BJ (cell line): ENCODE data around the gene PATL2. TPM values are rescaled to one million over a fixed set of nuclear protein-coding genes. Genes with fewer than 3 reads are reported as not detected.
"Not testable (repeated sequence)": the region's sequence is repeated elsewhere in the genome, so short reads cannot be mapped to it uniquely, and the experiment has no call there.

Experiments used
- CTCF ChIA-PET: fragments of 350-600 bp; formaldehyde crosslinking; extraction: SDS; loops from one replicate; lab custom pipeline; 2021; ENCODE audit warnings: antibody characterized with exemption, inconsistent platforms; lab: Yijun Ruan, JAX
- POLR2A ChIA-PET: fragments of 300-600 bp; sonication (Branson Sonifier 250); formaldehyde crosslinking; extraction: SDS; loops from one replicate; lab custom pipeline; 2021; ENCODE audit warnings: antibody characterized with exemption; lab: Charles Lee
- DNase-seq: peaks from one replicate; pipeline ENCODE4 v3.0.0-alpha.2; 2011; ENCODE audit warnings: low read depth
- H3K27me3 ChIP-seq: 2 replicates; pipeline ENCODE4 v1.6.0; 2011; ENCODE audit warnings: low read length; ENCODE audit not compliant: control insufficient read depth, insufficient read depth
- H3K36me3 ChIP-seq: 2 replicates; pipeline ENCODE4 v1.5.1; 2011; ENCODE audit warnings: low read length; ENCODE audit not compliant: control insufficient read depth, insufficient read depth
- H3K4me3 ChIP-seq: 2 replicates; pipeline ENCODE4 v1.5.1; 2011; ENCODE audit warnings: low read depth, mild to moderate bottlenecking, control low read depth, low read length
- polyA plus RNA-seq: library from polyadenylated mRNA; depleted of rRNA; stranded (reverse); fragments of >200 nt; gene quantifications from 2 replicates; pipeline ENCODE4 v1.2.3, GENCODE V29; 2011
- TF ChIP-seq, protein P1 (sequence below): IDR thresholded peaks from 2 replicates; pipeline ENCODE4 v1.5.1; 2011; ENCODE audit warnings: low read depth, mild to moderate bottlenecking, control low read depth, inconsistent platforms, low read length, moderate library complexity; ENCODE audit not compliant: insufficient read depth

PATL2 gene
- polyA plus RNA-seq, 1 experiment = 0.12 TPM

DNA sequence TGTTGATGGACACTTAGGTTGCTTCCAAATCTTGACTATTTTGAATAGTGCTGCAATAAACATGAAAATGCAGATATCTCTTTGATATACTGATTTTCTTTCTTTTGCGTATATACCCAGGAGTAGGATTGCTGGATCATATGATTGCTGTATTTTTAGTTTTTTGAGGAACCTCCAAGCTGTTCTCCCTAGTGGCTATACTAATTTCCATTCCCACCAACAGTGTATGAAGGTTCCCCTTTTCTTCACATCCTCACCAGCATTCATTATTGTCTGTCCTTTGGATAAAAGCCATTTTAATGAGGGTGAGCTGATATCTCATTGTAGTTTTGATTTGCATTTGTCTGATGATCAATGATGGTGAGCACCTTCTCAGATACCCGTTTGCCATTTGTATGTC is 12.5 kb downstream of the PATL2 start:
- TF ChIP-seq, protein P1, sequence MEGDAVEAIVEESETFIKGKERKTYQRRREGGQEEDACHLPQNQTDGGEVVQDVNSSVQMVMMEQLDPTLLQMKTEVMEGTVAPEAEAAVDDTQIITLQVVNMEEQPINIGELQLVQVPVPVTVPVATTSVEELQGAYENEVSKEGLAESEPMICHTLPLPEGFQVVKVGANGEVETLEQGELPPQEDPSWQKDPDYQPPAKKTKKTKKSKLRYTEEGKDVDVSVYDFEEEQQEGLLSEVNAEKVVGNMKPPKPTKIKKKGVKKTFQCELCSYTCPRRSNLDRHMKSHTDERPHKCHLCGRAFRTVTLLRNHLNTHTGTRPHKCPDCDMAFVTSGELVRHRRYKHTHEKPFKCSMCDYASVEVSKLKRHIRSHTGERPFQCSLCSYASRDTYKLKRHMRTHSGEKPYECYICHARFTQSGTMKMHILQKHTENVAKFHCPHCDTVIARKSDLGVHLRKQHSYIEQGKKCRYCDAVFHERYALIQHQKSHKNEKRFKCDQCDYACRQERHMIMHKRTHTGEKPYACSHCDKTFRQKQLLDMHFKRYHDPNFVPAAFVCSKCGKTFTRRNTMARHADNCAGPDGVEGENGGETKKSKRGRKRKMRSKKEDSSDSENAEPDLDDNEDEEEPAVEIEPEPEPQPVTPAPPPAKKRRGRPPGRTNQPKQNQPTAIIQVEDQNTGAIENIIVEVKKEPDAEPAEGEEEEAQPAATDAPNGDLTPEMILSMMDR = no peak
- POLR2A ChIA-PET = no interaction called here
- DNase-seq = no peak
- Histone ChIP-seq H3K36me3 (no peaks in the 10 kb centered on the region), H3K27me3 (peaks cover 3% of the 10 kb centered on the region), H3K4me3 (no peak overlapping the region)
- CTCF ChIA-PET = interaction anchor here (2.8 kb wide), 1 partner anchor 12 kb away, joined by 5 read pairs; the partner anchor contains the start of genes B2M and PATL2

DNA sequence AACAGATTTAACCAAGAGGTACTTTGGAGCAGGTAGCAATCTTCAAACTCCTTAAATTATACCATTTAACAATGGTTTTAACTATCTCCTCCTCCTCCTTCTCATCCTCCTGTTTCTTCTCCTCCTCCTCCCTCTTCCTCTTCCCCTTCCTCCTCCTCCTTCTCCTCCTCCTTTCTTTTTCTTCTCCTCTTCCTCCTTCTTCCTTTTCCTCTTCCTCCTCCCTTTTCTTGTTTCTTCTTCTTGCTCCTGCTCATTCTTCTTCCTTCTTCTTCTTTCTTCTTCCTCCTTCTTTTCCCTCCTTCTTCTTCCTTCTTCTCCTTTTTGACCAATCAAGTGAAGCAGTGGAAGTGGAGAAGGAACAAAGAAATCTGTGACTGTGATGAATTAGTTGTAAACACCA is 14.1 kb downstream of the PATL2 start:
- ChIA-PET CTCF (interaction anchor here (0.6 to 2.9 kb wide), 4 partner anchors 8 to 234 kb away, joined by 3 to 8 read pairs (median 6); partner anchors contain the start of genes B2M, PATL2 and SPG11), POLR2A (no interaction called here)
- DNase-seq = no peak
- peaks cover 4% of the 10 kb centered on the region for H3K27me3 ChIP-seq
- H3K4me3 ChIP-seq = no peak overlapping the region
- TF ChIP-seq, protein P1 = no peak
- no peaks in the 10 kb centered on the region for H3K36me3 ChIP-seq

DNA sequence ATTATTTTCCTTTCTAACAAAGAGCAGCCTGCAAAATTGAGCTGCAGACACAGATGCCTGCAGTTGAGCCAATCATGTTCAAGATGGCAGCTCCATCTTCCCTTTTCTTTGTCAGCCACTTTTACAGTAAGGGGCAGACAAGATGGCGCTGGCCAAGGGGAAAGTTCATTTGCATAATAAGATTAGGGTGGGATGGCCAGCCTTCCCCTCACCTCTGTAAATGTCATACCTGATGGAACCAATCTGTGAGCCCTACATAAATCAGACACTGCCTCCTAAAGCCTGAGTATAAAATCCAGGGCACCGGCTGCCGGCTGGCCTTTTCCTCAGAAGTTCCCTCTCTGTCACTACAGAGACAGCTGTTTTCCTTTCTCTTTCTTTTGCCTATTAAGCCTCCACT is 15.8 kb downstream of the PATL2 start:
- Histone ChIP-seq H3K36me3 (no peaks in the 10 kb centered on the region), H3K27me3 (peaks cover 4% of the 10 kb centered on the region), H3K4me3 (no peak overlapping the region)
- POLR2A ChIA-PET = no interaction called here
- CTCF ChIA-PET = interaction anchor here (1.5 to 2.9 kb wide), 2 partner anchors 12 to 31 kb away, joined by 3 to 8 read pairs; partner anchors contain the start of gene SPG11
- DNase-seq = no peak
- TF ChIP-seq, protein P1 = no peak

DNA sequence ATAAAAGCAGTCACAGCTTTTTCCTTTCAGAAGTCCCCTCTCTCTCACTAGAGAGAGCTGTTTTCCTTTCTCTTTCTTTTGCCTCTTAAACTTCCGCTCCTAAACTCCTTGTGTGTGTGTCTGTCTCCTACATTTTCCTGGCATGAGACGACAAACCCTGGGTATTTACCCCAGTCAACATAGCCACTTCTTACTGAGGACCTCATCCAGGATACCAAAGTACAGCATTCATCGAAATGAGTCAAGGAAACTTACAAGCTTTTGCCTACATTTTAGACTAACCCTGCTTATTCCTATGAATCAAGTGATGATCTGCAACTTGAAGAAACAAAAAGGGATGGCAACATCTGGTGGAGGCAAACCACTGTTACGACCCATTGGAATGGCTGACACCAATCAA is 16.7 kb downstream of the PATL2 start:
- no peaks in the 10 kb centered on the region for H3K36me3 ChIP-seq
- ChIA-PET CTCF (interaction anchor here (2.9 kb wide), 1 partner anchor 31 kb away, joined by 8 read pairs; the partner anchor contains the start of gene SPG11), POLR2A (no interaction called here)
- TF ChIP-seq, protein P1 = no peak
- H3K4me3 ChIP-seq = no peak overlapping the region
- peaks cover 4% of the 10 kb centered on the region for H3K27me3 ChIP-seq
- no peak for DNase-seq

DNA sequence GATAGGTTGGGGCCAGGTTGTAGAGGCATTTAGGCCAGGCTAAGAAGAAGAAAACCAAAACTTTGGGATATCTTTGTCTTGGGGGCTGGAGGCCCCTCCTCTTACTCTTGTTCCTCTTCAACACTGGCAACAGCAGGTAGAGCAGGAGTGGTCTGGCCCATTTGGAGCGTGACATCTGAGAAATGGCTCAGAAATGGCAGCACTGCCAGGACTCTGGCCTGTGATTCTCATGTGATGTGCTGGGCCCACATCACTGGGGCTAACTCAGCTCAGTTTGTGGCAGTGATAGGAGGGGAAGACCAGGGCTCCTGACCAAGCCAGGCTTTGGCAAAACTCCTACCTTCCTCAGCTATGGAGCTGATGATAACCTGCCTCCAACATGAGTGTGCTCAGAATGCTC is 18.5 kb downstream of the PATL2 start:
- TF ChIP-seq, protein P1 = no peak
- peaks cover 4% of the 10 kb centered on the region for H3K27me3 ChIP-seq
- no peak for DNase-seq
- H3K4me3 ChIP-seq = no peak overlapping the region
- CTCF ChIA-PET = interaction anchor here (1.0 to 1.3 kb wide), 2 partner anchors 29 to 44 kb away, joined by 3 to 4 read pairs; partner anchors contain the start of genes SPG11 and TRIM69
- no peaks in the 10 kb centered on the region for H3K36me3 ChIP-seq
- POLR2A ChIA-PET = no interaction called here

DNA sequence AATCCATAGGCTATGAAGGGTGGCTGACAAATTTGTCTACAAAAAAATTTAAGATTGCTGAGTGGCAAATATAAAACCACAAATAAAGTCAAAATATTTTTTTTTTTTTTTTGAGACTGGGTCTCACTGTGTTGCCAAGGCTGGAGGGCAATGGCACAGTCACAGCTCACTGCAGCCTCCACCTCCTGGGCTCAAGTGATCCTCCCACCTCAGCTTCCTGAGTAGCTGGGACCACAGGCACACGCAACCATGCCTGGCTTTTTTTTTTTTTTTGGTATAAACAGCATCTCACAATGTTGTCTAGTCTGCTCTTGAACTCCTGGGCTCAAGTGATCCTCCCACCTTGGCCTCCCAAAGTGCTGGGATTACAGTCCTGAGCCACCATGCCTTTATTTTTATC is 20.9 kb downstream of the PATL2 start:
- POLR2A ChIA-PET, H3K4me3 ChIP-seq, H3K36me3 ChIP-seq, DNase-seq, H3K27me3 ChIP-seq: not testable (repeated sequence)
- CTCF ChIA-PET = interaction anchor here (1.3 kb wide), 1 partner anchor 20 kb away, joined by 3 read pairs; no protein-coding TSS in a partner anchor

DNA sequence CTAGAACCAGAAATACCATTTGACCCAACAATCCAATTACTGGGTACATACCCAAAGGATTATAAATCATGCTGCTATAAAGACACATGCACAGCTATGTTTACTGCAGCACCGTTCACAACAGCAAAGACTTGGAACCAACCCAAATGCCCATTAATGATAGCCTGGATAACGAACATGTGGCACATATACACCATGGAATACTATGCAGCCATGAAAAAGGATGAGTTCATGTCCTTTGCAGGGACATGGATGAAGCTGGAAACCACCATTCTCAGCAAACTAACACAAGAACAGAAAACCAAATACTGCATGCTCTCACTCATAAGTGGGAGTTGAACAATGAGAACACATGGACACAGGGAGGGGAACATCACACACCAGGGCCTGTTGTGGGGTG is 21.8 kb downstream of the PATL2 start:
- H3K36me3 ChIP-seq, H3K4me3 ChIP-seq, DNase-seq, POLR2A ChIA-PET, H3K27me3 ChIP-seq: not testable (repeated sequence)
- CTCF ChIA-PET = interaction anchor here (1.0 to 1.3 kb wide), 2 partner anchors 14 to 26 kb away, joined by 3 read pairs; partner anchors contain the start of gene SPG11

DNA sequence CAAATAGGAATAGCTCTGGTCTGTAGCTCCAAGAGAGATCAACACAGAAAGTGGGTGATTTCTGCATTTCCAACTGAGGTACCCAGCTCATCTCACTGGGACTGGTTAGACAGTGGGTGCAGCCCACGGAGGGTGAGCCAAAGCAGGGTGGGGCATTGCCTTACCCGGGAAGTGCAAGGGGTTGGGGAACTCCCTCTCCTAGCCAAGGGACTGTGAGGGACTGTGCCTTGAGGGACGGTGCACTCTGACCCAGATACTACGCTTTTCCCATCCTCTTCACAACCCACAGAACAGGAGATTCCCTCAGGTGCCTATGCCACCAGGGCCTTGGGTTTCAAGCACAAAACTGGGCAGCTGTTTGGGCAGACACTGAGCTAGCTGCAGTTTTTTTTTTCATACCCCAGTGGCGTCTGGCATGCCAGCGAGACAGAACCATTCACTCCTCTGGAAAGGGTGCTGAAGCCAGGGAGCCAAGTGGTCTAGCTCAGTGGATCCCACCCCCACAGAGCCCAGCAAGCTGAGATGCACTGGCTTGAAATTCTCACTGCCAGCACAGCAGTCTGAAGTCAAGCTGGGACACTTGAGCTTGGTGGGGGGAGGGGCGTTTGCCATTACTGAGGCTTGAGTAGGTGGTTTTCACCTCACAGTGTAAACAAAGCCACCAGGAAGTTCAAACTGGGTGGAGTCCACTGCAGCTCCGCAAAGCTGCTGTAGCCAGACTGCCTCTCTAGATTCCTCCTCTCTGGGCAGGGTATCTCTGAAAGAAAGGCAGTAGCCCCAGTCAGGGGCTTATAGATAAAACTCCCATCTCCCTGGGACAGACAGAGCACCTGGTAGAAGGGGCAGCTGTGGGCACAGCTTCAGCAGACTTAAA is 28.1 kb downstream of the PATL2 start:
- POLR2A ChIA-PET, H3K36me3 ChIP-seq, DNase-seq, H3K4me3 ChIP-seq: not testable (repeated sequence)
- CTCF ChIA-PET = interaction anchor here (1.4 to 3.0 kb wide), 4 partner anchors 13 to 28 kb away, joined by 3 to 13 read pairs (median 4); partner anchors contain the start of genes B2M, PATL2 and SPG11
- H3K27me3 ChIP-seq = peaks cover 12% of the 10 kb centered on the region
